COLO829 (cell line): ENCODE data around the gene AHR.

ENCODE experiments used
- DNase-seq: peaks from one replicate; pipeline ENCODE4 v3.0.0; 2012; ENCODE audit warnings: low spot score

The AHR gene

DNA sequence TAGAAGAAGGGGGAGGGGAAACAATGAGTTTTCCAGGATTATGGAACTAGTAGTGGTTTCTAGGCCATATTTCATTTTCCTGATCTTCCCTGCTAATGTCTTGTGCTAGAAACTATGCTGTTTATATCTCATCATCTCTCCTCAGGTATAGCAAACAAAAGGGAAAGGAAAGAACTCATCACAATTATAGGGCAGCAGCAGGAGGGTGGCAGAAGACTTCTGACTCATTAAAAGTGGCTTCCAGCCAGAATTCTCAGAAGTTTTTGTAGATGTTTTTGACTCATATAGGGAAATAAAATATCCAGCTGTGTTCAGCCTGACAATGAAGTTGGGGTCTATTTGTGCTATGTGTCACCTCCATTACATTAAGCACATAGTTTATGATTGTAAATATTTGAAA, 6.5 kb downstream of the AHR start:
- DNase-seq, result peak; percentile 42

DNA sequence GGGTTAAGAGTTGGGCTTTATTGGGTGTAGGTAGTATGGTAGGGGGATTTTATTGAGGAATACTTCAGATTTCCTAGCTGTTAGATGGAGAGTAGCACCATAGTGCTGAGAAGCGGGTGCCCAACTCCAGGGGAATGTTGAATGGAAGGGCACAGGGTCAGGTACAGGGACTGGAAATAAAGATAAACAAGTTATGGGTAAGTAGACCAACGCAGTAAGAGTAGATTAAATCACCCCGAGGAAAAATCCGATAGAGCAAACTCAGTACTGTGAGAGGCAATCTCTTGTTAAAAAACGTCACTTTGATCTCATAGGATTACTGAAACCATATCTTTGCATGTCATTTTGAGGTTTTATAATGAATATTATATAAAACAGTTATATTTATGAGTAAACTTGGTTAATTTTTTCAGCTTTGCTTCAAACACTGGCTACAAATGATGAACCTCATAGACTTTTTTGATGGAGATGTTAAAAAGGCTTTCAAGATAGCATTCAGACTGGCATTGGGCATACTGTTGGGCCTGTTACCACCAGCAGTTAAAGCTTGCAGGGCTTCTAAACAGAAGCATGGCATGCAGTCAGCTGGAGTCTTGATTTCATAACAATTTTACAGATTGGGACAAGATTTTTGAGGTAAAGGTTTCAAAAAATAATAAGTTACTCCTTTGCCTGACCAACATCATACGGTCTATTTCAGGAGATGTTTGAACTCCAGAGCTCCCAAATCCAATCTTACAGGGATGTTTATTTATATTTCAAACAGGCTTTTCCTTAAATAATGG, 7.1 kb downstream of the AHR start:
- DNase-seq, result no peak

DNA sequence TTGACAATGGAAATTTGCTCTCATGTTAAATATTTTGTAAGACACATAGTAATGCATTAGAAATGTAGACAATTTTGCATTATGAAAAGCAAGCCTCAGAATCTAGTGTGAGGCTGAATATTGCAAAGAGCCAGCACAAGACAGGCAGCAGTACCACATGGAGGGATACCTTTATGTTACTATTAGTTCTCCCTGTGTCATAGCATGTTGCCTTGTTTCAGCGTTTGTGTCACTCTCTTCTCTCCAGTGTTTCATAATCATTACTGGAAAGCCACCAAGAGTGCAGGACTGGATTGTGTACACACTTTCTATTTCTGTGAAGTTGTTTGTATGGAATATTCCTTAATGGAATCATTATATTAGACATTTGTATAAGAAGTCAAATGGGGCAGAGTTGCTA, 8.5 kb downstream of the AHR start:
- no peak for DNase-seq

DNA sequence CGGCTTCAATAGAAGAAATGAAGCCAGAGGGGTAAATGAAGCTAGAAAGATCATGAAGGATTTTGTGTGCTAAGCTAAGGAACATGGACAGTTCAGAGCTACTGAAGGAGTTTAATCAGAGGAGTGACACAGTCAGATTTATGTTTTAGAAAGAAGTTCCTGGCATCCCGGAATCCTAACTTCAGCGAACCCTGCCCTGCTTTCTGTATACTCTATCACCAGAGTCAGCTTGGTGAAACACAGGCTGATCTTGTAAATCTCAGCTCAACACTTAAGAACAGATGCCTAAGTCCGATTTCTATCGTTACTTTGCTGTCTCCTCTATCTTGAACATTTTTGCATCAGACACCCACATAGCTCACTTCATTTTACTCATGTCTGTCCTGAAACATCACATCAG, 9.1 kb downstream of the AHR start:
- DNase-seq, result no peak

DNA sequence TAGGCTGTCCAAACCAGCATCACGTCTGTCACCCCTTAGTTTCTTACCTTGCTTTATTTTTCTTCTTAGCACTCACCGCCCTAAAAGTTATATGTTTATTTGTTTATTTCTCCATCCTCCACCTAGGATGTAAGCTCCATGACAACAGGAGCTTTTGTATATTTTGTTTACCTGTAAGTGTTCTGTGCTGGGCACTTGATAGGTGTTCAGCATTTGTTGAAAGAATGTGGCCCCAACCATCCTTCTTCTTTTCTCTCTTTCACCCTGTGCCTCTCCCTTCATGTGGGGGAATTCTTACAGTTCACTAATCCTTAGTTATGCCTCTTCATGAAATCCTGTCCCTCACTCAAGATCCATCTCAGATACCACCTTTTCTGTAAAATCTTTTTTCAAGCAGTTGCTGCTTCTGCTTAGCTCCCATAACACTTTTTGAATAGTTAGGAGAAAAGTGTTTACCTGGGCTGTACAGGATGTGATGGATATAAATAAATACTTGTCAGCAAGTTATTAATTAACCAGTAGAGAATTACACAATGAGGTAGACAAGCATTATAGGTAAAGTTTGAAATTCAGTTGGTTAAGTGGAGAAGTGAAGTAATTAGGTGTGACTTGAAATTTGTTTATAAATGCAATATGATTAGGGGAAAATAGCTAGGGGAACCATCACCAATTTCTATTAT, 9.7 kb downstream of the AHR start:
- no peak for DNase-seq

DNA sequence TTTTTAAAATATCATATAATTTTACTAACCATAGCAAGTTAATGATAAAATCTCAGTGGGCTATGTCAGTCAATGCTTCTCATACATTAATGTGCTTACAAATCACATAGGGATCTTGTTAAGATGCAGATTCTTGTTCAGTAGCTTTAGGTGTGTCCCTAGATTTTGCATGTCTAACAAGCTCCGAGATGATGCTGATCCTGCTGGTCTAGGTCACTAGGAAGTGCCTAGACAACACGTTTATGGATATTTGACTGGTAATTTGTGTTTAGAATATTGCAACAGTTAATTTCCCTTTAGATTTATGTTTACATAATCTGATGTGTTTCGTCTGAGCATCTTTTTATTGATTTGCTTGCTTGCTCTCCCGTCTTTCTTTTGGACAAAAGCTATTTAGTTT, 12.7 kb downstream of the AHR start:
- no peak for DNase-seq

DNA sequence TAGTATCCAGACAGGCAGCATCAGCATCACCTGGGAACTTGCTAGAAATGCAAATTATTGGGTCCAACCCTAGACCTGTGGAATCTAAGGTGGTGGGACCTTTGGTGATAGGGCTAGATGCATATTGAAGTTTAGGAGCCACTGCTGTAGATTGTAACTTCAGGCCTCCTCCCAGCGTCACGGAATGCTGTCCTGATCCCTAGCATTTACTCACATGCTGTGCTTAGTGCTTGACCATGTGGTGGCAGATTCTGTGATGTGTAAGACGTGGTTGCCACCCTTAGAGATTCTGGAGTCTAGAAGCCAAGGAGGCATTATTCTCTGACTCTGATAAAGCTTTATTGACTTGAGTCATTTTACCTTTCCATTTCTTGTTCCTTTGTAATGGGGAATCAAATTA, 13.5 kb downstream of the AHR start:
- no peak for DNase-seq

DNA sequence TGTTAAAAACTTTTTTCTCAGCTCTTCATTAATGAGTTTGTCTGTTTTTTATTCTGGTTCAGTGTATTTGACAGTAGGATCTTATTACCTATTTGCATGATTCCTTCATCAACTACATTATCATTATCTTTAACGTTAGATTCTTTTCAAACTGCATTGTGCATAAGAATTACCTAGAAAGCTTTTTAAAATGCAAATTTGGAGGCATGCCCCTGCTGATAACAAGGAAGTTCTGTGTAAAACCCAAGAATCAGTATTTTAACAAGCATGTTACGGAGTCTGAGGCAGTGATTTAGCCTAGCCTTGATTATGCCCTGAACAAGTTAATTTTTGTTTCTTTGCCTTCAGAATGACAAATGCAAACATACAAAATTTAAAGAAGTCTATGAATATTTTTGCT, 14.2 kb downstream of the AHR start:
- no peak for DNase-seq

DNA sequence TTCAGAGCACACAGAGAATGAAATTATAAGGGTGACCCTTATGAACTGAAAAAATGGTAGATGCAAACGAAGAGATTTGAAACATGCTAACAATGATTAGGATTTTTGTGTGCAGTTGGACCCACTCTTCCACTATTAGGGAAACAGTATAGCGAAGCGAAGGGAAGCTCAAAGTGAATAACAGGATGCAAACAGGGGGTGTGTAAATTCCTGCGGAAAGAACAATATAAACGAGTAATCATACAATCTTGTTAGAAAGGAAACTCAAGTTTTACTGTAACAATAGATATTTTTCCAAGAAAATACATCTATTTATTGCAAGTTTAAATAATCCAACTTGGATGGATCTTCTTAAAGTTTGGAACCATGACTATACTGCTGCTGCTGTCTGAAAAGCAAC, 14.7 kb downstream of the AHR start:
- no peak for DNase-seq

DNA sequence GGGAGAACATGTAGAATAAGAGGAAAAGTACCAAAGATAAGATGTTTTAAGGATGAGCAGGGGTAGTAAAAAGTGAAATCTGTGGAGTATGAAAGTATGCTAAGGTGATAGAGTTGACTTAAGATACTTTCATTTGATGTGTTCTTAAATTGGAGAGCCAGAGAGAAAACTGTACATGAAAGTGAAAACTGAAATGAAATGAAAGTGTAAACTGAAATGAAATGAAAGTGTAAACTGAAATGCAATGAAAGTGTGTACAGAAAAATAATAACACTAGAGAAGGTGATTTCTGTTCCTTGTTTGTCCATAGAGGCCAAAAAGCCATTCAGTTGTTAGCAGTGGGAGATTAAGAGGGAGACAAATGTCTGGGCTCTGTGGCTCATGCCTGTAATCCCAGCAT, 17.5 kb downstream of the AHR start:
- no peak for DNase-seq

DNA sequence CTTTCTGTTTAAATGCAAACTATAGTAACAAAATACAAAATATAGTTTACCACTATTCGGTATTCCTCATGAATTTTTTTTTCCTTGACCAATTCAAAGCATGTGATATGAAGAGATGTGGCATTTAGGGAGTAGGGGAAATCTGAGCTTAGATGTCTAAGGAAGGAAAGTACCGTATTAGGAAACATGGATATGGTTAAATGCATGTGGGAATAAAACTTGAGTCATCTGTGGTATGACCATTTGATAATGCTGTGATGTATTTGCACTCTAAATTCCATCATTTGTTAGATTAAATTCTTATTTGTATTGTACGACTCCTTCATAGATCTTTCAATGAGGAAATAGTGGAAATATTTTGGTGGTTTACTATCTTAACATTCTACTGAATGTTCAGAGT, 19.7 kb downstream of the AHR start:
- no peak for DNase-seq

DNA sequence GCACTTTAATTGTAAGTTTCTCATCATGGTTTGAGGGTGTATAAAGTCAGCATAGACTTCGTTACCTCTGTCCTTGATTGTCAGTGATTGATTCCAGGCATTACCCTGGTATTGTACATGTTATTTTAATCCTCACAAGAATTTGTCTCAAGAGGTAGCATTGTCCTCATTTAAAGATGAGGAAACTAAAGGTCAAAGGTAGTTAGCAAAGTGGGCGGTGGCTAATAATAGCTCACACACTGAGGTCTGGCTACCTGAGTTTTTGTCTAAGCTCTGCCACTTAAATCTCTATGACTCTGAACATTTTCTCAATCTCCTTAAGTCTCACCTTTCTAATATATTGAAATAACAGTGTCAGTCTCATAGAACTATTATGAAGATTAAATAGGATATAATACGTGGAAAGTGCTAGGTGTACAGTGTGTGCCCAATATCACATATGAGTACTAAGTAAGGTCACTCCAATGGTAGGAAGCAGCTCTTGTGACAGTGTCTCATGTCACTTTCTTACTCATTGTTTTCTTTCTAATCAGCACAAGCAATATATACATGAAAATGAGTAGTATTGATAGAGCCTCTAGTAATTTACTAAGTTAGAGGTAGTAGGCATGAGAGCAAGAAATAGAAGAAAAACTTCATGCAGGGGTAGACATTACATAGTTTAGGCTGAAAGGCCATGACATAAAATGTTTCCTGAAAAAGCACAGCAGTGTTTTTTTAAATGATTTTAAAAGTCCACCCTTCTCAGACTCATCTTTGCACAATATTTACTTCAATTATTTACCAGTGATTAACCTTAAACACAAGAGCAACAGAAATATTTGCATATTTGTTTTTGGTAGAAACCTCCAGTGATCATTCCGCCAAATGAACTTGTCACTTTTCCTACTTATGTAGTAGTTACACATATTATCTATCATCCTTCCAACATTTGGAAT, 21.0 kb downstream of the AHR start:
- no peak for DNase-seq

DNA sequence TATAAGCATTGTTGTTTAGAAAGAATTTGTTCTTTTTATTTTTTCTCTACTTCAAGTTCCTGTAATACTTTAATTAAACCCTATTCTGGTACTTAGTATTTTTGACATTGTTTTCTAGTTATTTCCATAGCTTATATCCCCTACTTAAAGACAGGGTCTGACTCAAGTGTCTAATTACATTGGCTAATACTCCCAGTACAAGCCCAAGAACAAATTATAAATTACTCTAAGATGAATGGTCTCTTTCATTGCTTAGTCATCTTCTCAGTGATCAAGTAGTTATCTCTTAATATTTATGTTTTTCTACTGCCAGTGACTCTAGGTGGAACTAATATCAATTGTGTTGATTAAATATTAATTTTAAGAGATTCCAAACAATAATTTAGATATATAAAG, 21.6 kb downstream of the AHR start:
- no peak for DNase-seq

DNA sequence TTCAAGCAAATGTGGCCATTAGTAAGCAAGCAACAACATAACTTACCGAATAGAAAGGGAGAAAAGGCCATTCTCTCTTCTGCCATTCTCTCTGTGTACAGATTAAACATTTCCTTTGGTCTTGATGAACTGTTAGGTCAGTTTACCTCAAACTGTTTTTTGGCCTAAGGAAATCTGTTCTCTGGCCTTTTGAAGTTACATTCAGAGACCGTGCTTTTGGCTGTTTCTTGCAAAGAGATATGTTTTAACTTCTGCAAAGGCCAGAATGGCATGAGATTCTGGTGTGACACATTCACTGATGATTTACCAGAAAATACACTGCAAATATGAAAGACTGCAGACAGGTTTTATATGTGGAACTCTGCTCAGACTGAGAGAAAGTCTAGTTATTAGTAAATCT, 22.2 kb downstream of the AHR start:
- DNase-seq, result no peak

DNA sequence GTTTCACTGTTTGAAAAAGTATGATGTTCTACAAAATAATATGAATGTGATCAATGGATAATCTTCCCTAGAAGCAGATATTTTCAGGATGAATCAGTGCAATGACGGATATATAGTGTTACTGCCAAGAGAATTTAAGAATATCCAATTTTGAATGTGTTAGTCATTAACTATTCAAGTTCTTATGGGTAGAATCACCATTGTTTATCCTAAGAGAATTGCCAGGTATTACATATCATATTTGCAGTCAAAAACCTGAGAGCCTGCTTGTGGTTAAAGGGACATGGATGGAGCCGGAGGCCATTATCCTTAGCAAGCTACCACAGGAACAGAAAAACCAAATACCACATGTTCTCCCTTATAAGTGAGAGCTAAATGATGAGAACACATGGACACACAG, 26.9 kb downstream of the AHR start:
- no peak for DNase-seq

DNA sequence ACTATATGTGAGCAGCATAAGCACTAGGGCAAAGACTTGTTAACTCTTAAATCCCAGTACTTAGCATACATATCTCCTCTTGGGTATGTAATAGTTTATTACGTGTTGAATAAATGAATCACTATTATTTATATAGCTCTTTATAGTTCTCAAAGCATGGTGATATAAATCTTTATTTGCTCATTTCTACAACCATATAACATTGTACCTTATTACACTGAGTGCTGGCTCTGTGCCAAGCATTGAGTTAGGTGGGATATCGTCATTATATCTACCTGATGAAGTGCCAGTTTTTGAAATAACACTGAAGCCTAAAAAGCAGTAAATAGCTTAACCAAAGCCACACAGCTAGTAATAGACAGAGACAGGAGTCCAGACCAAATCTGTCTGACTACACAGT, 27.9 kb downstream of the AHR start:
- DNase-seq, result no peak

DNA sequence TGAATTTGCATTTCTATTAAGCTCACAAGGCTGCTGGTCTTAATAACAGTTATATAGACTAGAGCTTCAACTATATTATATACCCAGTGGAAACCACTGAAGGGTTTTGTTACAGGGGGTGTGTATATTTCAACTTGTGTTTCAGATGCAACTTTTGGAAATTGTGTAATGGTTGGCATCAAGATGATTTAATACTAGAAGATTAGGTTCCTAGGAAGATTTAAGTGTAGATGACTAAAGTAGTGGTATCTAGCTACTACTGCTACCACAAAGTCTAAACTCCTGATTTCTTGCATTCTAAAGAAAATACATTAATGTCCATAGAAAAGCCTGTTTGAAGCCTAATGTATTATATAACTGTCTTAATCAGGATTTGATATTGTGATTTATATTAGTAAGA, 30.2 kb downstream of the AHR start:
- DNase-seq, result no peak

DNA sequence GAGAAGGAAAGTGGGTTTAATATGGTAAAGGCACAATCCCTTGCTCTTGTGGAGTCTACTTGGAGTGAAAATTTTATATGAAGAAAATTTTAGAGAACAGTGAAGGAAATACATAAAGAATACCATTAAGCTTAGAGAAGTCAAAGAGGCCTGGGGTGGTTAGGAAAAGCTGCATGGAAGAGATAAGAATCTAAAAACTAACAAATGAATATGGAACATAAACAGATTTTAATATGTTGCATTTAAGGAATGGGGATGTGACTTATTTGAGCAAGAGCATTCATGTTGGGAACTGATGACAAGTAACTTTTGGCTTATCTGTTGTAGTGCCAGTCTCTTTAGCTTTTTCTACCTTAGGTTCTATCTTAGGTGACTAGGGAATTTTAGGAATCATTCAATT, 31.0 kb downstream of the AHR start:
- DNase-seq, result no peak

DNA sequence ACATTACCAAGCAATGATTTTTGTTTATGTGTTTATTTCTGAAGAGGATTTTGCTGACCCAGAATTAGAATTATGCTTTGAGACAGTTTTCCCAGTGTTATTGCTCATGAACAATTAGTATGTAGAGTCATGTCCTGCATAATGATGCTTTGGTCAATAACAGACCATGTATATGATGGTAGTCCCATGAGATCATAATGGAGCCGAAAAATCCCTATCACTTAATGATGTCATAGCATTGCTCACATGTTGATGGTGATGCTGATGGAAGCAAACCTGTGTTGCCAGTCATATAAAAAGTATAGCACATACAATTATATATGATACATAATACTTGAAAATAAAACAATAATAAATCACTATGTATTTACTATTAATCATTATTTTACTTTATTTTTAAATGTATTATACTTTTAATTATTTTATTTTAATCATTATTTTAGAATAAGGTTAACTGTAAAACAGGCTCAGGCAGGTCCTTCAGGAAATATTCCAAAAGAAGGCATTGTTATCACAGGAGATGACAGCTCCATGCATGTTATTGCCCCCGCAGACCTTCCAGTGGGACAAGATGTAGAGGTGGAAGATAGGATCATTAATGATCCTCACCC, 33.5 kb downstream of the AHR start:
- DNase-seq, result no peak

DNA sequence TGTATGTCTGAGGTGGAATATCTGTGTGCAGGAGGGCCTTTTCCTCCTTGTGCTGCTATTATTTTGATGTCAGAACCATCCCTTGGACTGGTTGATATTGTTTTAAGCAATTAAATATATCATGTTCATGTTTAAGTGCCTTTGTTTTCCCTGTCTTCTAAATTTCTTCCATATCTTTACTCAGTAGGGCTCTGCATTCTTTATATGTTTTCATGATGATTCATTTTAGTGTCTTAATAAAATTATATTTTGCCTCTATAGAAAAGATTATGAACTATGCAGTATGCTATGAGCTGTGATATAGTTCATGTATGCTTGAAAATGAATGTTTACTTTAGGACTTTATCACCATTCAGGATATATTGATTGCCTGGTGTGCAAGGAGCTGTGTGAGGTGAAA, 34.8 kb downstream of the AHR start:
- no peak for DNase-seq

DNA sequence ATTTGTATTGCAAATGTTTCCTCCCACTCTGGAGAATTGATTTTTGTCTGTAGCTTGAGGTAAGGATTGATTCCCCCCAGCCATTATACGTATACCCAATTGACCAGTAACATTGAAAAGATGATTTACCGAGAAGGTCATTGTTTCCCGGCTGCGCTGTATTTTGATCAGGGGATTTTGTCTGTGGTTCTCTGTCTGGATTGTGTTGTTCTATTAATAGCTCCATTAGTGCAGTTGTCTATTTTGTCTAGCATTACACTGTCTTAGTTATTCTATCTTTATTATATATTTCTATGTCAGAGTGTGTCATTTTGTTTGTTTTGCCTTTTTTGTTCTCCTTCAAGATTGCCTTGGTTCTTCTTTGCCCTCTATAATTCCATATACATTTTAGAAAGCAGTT, 37.7 kb downstream of the AHR start:
- DNase-seq, result no peak

DNA sequence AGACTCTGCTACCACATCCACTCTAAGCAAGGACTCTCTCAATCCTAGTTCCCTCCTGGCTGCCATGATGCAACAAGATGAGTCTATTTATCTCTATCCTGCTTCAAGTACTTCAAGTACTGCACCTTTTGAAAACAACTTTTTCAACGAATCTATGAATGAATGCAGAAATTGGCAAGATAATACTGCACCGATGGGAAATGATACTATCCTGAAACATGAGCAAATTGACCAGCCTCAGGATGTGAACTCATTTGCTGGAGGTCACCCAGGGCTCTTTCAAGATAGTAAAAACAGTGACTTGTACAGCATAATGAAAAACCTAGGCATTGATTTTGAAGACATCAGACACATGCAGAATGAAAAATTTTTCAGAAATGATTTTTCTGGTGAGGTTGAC, 40.7 kb downstream of the AHR start:
- DNase-seq, result no peak

DNA sequence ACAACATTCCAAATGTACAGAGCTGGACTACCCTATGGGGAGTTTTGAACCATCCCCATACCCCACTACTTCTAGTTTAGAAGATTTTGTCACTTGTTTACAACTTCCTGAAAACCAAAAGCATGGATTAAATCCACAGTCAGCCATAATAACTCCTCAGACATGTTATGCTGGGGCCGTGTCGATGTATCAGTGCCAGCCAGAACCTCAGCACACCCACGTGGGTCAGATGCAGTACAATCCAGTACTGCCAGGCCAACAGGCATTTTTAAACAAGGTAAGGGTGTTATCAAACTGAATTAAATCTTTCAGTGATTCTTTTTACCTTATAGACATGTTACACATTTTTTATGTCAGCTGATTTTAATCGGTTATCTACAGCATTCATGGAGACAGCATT, 41.5 kb downstream of the AHR start:
- DNase-seq, result no peak
